H1 (cell line): ENCODE measurements around the gene SFTPA2. TPM values are rescaled to one million over a fixed set of nuclear protein-coding genes. Genes with fewer than 3 reads are reported as not detected.

Source experiments
- CTCF ChIA-PET: fragments of 300-600 bp; sonication (Branson Sonifier 250); formaldehyde crosslinking; loops from one replicate; lab custom pipeline; 2021; ENCODE audit not compliant: partially characterized antibody; lab: Charles Lee
- POLR2A ChIA-PET: fragments of 300-600 bp; sonication (Branson Sonifier 250); formaldehyde crosslinking; loops from one replicate; lab custom pipeline; 2021; ENCODE audit warnings: inconsistent platforms; ENCODE audit not compliant: partially characterized antibody; lab: Charles Lee
- DNase-seq, 2 experiments: peaks; one replicate each; pipeline versions ENCODE4 v3.0.0 to v3.0.0-alpha.2; 2010 to 2022; ENCODE audit warnings: low spot score in 2 of 2, low read depth in 1 of 2, mixed read lengths in 1 of 2
- FAIRE-seq: peaks from 2 replicates; lab custom pipeline; 2011; peaks lifted over from hg19 to GRCh38; lab: Jason Lieb, UNC
- H2AFZ ChIP-seq: 2 replicates; pipeline ENCODE4 v1.8.1; 2012; ENCODE audit warnings: low read length, inconsistent platforms
- H2AK5ac ChIP-seq: 2 replicates; pipeline ENCODE4 v1.6.1; 2013; ENCODE audit warnings: low read depth, low read length
- H2BK120ac ChIP-seq: replicated peaks from 2 replicates; pipeline ENCODE3; 2013; ENCODE audit warnings: low read depth, low read length, inconsistent platforms
- H2BK12ac ChIP-seq: 2 replicates; pipeline ENCODE4 v1.6.1; 2013; ENCODE audit warnings: low read depth, low read length
- H2BK15ac ChIP-seq: 2 replicates; pipeline ENCODE4 v1.6.1; 2013; ENCODE audit warnings: low read length
- H2BK20ac ChIP-seq: 2 replicates; pipeline ENCODE4 v1.6.1; 2013; ENCODE audit warnings: low read length
- H2BK5ac ChIP-seq: 2 replicates; pipeline ENCODE4 v1.6.1; 2013; ENCODE audit warnings: low read depth, low read length
- H3K14ac ChIP-seq: 2 replicates; pipeline ENCODE4 v1.6.1; 2013; ENCODE audit warnings: inconsistent platforms; ENCODE audit not compliant: insufficient read length
- H3K18ac ChIP-seq: 2 replicates; pipeline ENCODE4 v1.6.1; 2013; ENCODE audit warnings: low read length; ENCODE audit errors: extremely low read depth
- H3K23ac ChIP-seq: 2 replicates; pipeline ENCODE4 v1.6.1; 2013; ENCODE audit warnings: inconsistent platforms; ENCODE audit not compliant: insufficient read length
- H3K23me2 ChIP-seq: 2 replicates; pipeline ENCODE4 v1.6.1; 2013; ENCODE audit warnings: low read depth, low read length
- H3K27ac ChIP-seq: 2 replicates; pipeline ENCODE4 v1.6.1; 2011; ENCODE audit warnings: low read depth, low read length, inconsistent platforms
- H3K27me3 ChIP-seq, 4 experiments: replicated peaks in 1 of 4; 1 replicate in 1 of 4; 2 replicates in 3 of 4; pipeline versions ENCODE4 v1.6.1 to v1.8.1; 2011 to 2013; ENCODE audit warnings: low read length in 3 of 4, mild to moderate bottlenecking in 3 of 4, inconsistent platforms in 2 of 4, mixed read lengths in 2 of 4, moderate library complexity in 1 of 4; ENCODE audit not compliant: control insufficient read depth in 3 of 4, insufficient read depth in 3 of 4; ENCODE audit errors: extremely low read depth in 1 of 4
- H3K36me3 ChIP-seq, 4 experiments: 2 replicates each; pipeline versions ENCODE4 v1.6.1 to v1.8.1; 2011 to 2013; ENCODE audit warnings: mild to moderate bottlenecking in 4 of 4, low read length in 3 of 4, moderate library complexity in 2 of 4, control low read depth in 1 of 4, inconsistent platforms in 1 of 4; ENCODE audit not compliant: insufficient read depth in 4 of 4, control insufficient read depth in 2 of 4
- H3K4ac ChIP-seq: replicated peaks from 2 replicates; pipeline ENCODE3; 2013; ENCODE audit warnings: low read length, low read depth, mixed read lengths, inconsistent platforms; ENCODE audit not compliant: insufficient read length
- H3K4me1 ChIP-seq, 4 experiments: replicated peaks in 1 of 4; 1 replicate in 1 of 4; 2 replicates in 3 of 4; pipeline versions ENCODE4 v1.6.1 to v1.8.1; 2011 to 2013; ENCODE audit warnings: low read length in 3 of 4, inconsistent platforms in 2 of 4, mixed read lengths in 1 of 4; ENCODE audit not compliant: insufficient read depth in 4 of 4, control insufficient read depth in 3 of 4
- H3K4me2 ChIP-seq, 2 experiments: 2 replicates each; pipeline versions ENCODE4 v1.6.1 to v1.8.1; 2011 to 2013; ENCODE audit warnings: low read depth in 2 of 2, low read length in 2 of 2, control low read depth in 1 of 2, inconsistent platforms in 1 of 2, mild to moderate bottlenecking in 1 of 2; ENCODE audit not compliant: insufficient read depth in 1 of 2
- H3K4me3 ChIP-seq, 4 experiments: fragments of 200-600, 300-600 bp in 1 of 4; sonication (generic), shearing (Covaris generic), sonication (Bioruptor Twin) in 1 of 4; 2 replicates each; pipeline versions ENCODE4 v1.5.1 to v1.8.1; 2011 to 2016; ENCODE audit warnings: low read length in 4 of 4, low read depth in 3 of 4, control low read depth in 2 of 4, inconsistent platforms in 2 of 4, mild to moderate bottlenecking in 2 of 4, mixed read lengths in 1 of 4, moderate library complexity in 1 of 4; ENCODE audit not compliant: insufficient read depth in 2 of 4; ENCODE audit errors: extremely low read depth in 1 of 4
- H3K56ac ChIP-seq: replicated peaks from 2 replicates; pipeline ENCODE3; 2013; ENCODE audit warnings: low read depth, mild to moderate bottlenecking, mixed read lengths, low read length, inconsistent platforms; ENCODE audit not compliant: insufficient read length
- H3K79me1 ChIP-seq: 2 replicates; pipeline ENCODE4 v1.6.1; 2013; ENCODE audit warnings: low read depth, low read length, control low read depth
- H3K79me2 ChIP-seq, 2 experiments: 2 replicates each; pipeline versions ENCODE4 v1.6.1 to v1.8.1; 2012 to 2013; ENCODE audit warnings: low read length in 2 of 2, mild to moderate bottlenecking in 2 of 2, inconsistent platforms in 1 of 2; ENCODE audit not compliant: insufficient read depth in 2 of 2, control insufficient read depth in 1 of 2
- H3K9ac ChIP-seq, 4 experiments: replicated peaks in 1 of 4; 1 replicate in 1 of 4; 2 replicates in 3 of 4; pipeline versions ENCODE4 v1.6.1 to v1.8.1; 2011 to 2013; ENCODE audit warnings: low read depth in 3 of 4, low read length in 3 of 4, control low read depth in 2 of 4, mild to moderate bottlenecking in 2 of 4, moderate library complexity in 2 of 4, inconsistent platforms in 1 of 4; ENCODE audit errors: extremely low read depth in 1 of 4
- H3K9me3 ChIP-seq, 2 experiments: 2 replicates each; pipeline versions ENCODE4 v1.6.1 to v1.8.1; 2012 to 2013; ENCODE audit warnings: mild to moderate bottlenecking in 2 of 2, moderate library complexity in 2 of 2, control low read depth in 1 of 2, inconsistent platforms in 1 of 2, low read depth in 1 of 2, low read length in 1 of 2, mixed read lengths in 1 of 2; ENCODE audit not compliant: insufficient read depth in 2 of 2
- H4K20me1 ChIP-seq, 2 experiments: replicated peaks in 1 of 2; 2 replicates each; pipeline versions ENCODE3 to v1.8.1; 2011 to 2013; ENCODE audit warnings: inconsistent platforms in 2 of 2, low read length in 2 of 2, mild to moderate bottlenecking in 1 of 2; ENCODE audit not compliant: insufficient read depth in 2 of 2, control insufficient read depth in 1 of 2
- H4K5ac ChIP-seq: 2 replicates; pipeline ENCODE4 v1.6.1; 2013; ENCODE audit warnings: low read length, low read depth, mixed read lengths, inconsistent platforms; ENCODE audit not compliant: insufficient read length
- H4K8ac ChIP-seq: 2 replicates; pipeline ENCODE4 v1.8.0; 2013; ENCODE audit warnings: mild to moderate bottlenecking, moderate library complexity, low read length, inconsistent platforms; ENCODE audit not compliant: insufficient read depth; ENCODE audit errors: extremely low read depth
- H4K91ac ChIP-seq: replicated peaks from 2 replicates; pipeline ENCODE3; 2013; ENCODE audit warnings: low read length, mixed read lengths, inconsistent platforms; ENCODE audit not compliant: insufficient read length
- ASH2L ChIP-seq: fragments of 200-600, 300-600 bp; sonication (generic); IDR thresholded peaks from one replicate; pipeline ENCODE4 v1.7.1; 2017; ENCODE audit warnings: low read length
- CEBPB ChIP-seq: IDR thresholded peaks from 2 replicates; pipeline ENCODE4 v1.6.1; 2012; ENCODE audit warnings: low read depth, low read length
- CHD2 ChIP-seq: IDR thresholded peaks from 2 replicates; pipeline ENCODE4 v1.6.1; 2012; ENCODE audit warnings: low read length, improper control_type of control experiment
- GABPA ChIP-seq: IDR thresholded peaks from 2 replicates; pipeline ENCODE4 v1.6.1; 2011; ENCODE audit warnings: mild to moderate bottlenecking, low read length, moderate library complexity, borderline replicate concordance; ENCODE audit not compliant: insufficient read depth
- JUN ChIP-seq: IDR thresholded peaks from 2 replicates; pipeline ENCODE4 v1.6.1; 2011; ENCODE audit warnings: low read depth, mild to moderate bottlenecking, improper control_type of control experiment, low read length
- POU5F1 ChIP-seq: IDR thresholded peaks from 2 replicates; pipeline ENCODE4 v1.6.1; 2011; ENCODE audit warnings: low read depth, mild to moderate bottlenecking, low read length, moderate library complexity
- RAD21 ChIP-seq, 2 experiments: IDR thresholded peaks in 1 of 2; conservative IDR thresholded peaks in 1 of 2; 2 replicates each; pipeline ENCODE4 v1.6.1; 2011; ENCODE audit warnings: low read depth in 2 of 2, low read length in 2 of 2, improper control_type of control experiment in 1 of 2, inconsistent platforms in 1 of 2, mild to moderate bottlenecking in 1 of 2, moderate library complexity in 1 of 2
- WGBS, 2 experiments: shearing (Covaris generic) in 1 of 2; methylation state at CpG; one replicate each; pipeline versions ENCODE4 v1.1.6 to v1.1.7; 2013 to 2015; ENCODE audit warnings: low lambda C conversion rate in 2 of 2, mixed read lengths in 2 of 2, inconsistent platforms in 1 of 2, low coverage in 1 of 2, missing lambda C conversion rate in 1 of 2; ENCODE audit not compliant: insufficient replicate concordance in 2 of 2, insufficient coverage in 1 of 2, insufficient read length in 1 of 2; ENCODE audit errors: extremely low coverage in 1 of 2, missing lambda C conversion rate in 1 of 2; 5-methylcytosine and 5-hydroxymethylcytosine counted together
- polyA plus RNA-seq, 7 experiments: library from polyadenylated mRNA; depleted of rRNA in 3 of 7; stranded (reverse) in 5 of 7; unstranded in 2 of 7; fragments of >200 nt in 5 of 7; fragments of 200-250 nt in 2 of 7; gene quantifications; 1 replicate in 5 of 7; 2 replicates in 1 of 7; 4 replicates in 1 of 7; pipeline versions ENCODE4 v1.2.1 to v1.2.3, GENCODE V29; 2011 to 2013; ENCODE audit warnings: missing spikeins in 2 of 7, mixed read lengths in 2 of 7
- total RNA-seq: library from RNA; stranded (reverse); fragmentation: NEBNext Ultra II Directional; extraction: Animal tissue kit (Norgen Biotek cat#: 25700); gene quantifications from 2 replicates; pipeline ENCODE4 v1.2.1, GENCODE V29; 2021
- TF ChIP-seq, protein P1 (sequence below): IDR thresholded peaks from 2 replicates; pipeline ENCODE4 v1.6.1; 2011; ENCODE audit warnings: low read length, improper control_type of control experiment

Gene SFTPA2
- total and polyA plus RNA-seq, 2 of the 8 experiments (the other 6 are each of a cell fraction or from before 2014, with no cell fraction given) = not detected

DNA sequence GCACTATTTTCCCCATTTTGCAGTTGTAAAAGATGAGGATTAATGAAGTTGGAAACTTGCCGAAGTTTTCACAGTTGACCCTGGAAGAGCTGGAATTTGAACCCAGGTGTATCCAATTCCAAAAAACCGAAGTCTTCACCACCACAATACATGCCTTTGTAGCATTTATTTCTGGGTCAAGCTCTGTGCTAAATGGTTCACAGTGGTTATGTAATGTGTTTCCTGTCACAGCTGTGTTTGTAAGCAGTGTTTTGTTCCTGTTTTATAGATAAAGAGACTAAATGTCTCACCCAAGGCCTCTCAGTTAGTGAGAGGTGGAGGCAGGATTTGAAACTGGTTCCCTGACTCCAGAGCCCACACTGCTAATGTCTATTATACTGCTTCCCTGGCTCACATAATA is 17.6 kb downstream of the SFTPA2 start:
- no peaks in the 10 kb centered on the region; a peak in 1 of 4 replicates for H3K9me3 ChIP-seq
- no peaks in the 10 kb centered on the region for H3K79me2 ChIP-seq
- 91% methylated on average over 2 of the region's 2 CpGs; no CpG with 5 or more reads in 1 of the 2 experiments for WGBS, 2 experiments
- no peak overlapping the region for H2BK12ac ChIP-seq
- H3K27me3 ChIP-seq = no peaks in the 10 kb centered on the region
- no peak overlapping the region for H2BK5ac ChIP-seq
- FAIRE-seq (no peak), DNase-seq (no peak)
- H3K23ac ChIP-seq = no peak overlapping the region
- no peak overlapping the region for H3K4ac ChIP-seq
- H4K91ac ChIP-seq = no peak overlapping the region
- H3K79me1 ChIP-seq = no peaks in the 10 kb centered on the region
- no peak overlapping the region for H2AFZ ChIP-seq
- H4K20me1 ChIP-seq = no peaks in the 10 kb centered on the region
- H3K14ac ChIP-seq = no peak overlapping the region
- no peak overlapping the region for H3K9ac ChIP-seq
- no peak overlapping the region for H3K18ac ChIP-seq
- H2AK5ac ChIP-seq = no peak overlapping the region
- POLR2A ChIA-PET = no interaction called here
- H3K4me3 ChIP-seq = no peak overlapping the region
- H3K4me1 ChIP-seq = no peaks in the 10 kb centered on the region
- no peak overlapping the region for H3K56ac ChIP-seq
- H3K23me2 ChIP-seq = no peaks in the 10 kb centered on the region
- H4K5ac ChIP-seq = no peak overlapping the region
- H3K36me3 ChIP-seq = no peaks in the 10 kb centered on the region
- no peak overlapping the region for H3K4me2 ChIP-seq
- CTCF ChIA-PET = interaction anchor here (0.6 to 2.1 kb wide), 4 partner anchors 9 to 678 kb away, joined by 3 to 7 read pairs (median 4); no protein-coding TSS in a partner anchor
- no peak overlapping the region for H2BK120ac ChIP-seq
- H2BK15ac ChIP-seq = no peak overlapping the region
- no peak overlapping the region for H3K27ac ChIP-seq
- no peak for TF ChIP-seq POU5F1
- no peak for TF ChIP-seq CEBPB
- TF ChIP-seq CHD2 = no peak
- no peak for TF ChIP-seq ASH2L
- no peak for TF ChIP-seq RAD21 (IDR thresholded peaks at IDR 0.05 in 1 of 2, conservative IDR thresholded peaks at IDR 0.05 in 1 of 2; ENCODE audit: low read depth in 2 of 2, low read length in 2 of 2)
- no peak for TF ChIP-seq JUN
- TF ChIP-seq GABPA = no peak
- TF ChIP-seq, protein P1, sequence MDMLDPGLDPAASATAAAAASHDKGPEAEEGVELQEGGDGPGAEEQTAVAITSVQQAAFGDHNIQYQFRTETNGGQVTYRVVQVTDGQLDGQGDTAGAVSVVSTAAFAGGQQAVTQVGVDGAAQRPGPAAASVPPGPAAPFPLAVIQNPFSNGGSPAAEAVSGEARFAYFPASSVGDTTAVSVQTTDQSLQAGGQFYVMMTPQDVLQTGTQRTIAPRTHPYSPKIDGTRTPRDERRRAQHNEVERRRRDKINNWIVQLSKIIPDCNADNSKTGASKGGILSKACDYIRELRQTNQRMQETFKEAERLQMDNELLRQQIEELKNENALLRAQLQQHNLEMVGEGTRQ = no peak
- TF ChIP-seq, all 59 proteins: peak for 0
- H4K8ac ChIP-seq = no peak overlapping the region
- no peak overlapping the region for H2BK20ac ChIP-seq
